OCI-LY7 (cell line): ENCODE measurements around the gene CST7.

Experiments used
- CTCF ChIP-seq: fragments of 200-600 bp; sonication (generic); conservative IDR thresholded peaks from 2 replicates; pipeline ENCODE4 v1.5.1; 2014; ENCODE audit warnings: mild to moderate bottlenecking, antibody characterized with exemption, low read length, moderate library complexity, mixed read lengths
- EZH2phosphoT487 ChIP-seq: fragments of 200-600 bp; sonication (generic); IDR thresholded peaks from 2 replicates; pipeline ENCODE4 v1.6.1; 2018; ENCODE audit warnings: low read depth, borderline replicate concordance, mild to moderate bottlenecking, mixed run types, antibody characterized with exemption, low read length, moderate library complexity, mixed read lengths

GRCh38 chr20:24917056-24917455 is 32.0 kb upstream of the CST7 start:
- TF ChIP-seq CTCF (no peak), EZH2phosphoT487 (no peak)
